H9 (cell line): ENCODE data around the gene CCDC34. TPM values are rescaled to one million over a fixed set of nuclear protein-coding genes. Genes with fewer than 3 reads are reported as not detected.

Experiments used
- DNase-seq: peaks from one replicate; pipeline ENCODE4 v3.0.0-alpha.2; 2017
- H2AFZ ChIP-seq: one replicate; pipeline ENCODE4 v1.6.1; 2013; ENCODE audit warnings: mild to moderate bottlenecking, low read length, control low read depth, moderate library complexity
- H2AK5ac ChIP-seq: 2 replicates; pipeline ENCODE4 v1.6.1; 2013; ENCODE audit warnings: low read length, control low read depth, mixed read lengths; ENCODE audit not compliant: insufficient read length
- H2BK120ac ChIP-seq: one replicate; pipeline ENCODE4 v1.6.1; 2013; ENCODE audit warnings: low read depth, mild to moderate bottlenecking, low read length, control low read depth, inconsistent platforms; ENCODE audit not compliant: poor library complexity, severe bottlenecking
- H2BK12ac ChIP-seq: 2 replicates; pipeline ENCODE4 v1.6.1; 2013; ENCODE audit warnings: low read length, control low read depth, mixed read lengths, low read depth; ENCODE audit not compliant: insufficient read length
- H2BK15ac ChIP-seq: 2 replicates; pipeline ENCODE4 v1.6.1; 2013; ENCODE audit warnings: low read depth, low read length, control low read depth
- H2BK20ac ChIP-seq: one replicate; pipeline ENCODE4 v1.6.1; 2013; ENCODE audit warnings: low read depth, mild to moderate bottlenecking, low read length, control low read depth, inconsistent platforms; ENCODE audit not compliant: poor library complexity, severe bottlenecking
- H2BK5ac ChIP-seq: 2 replicates; pipeline ENCODE4 v1.6.1; 2013; ENCODE audit warnings: low read length, control low read depth, mixed read lengths; ENCODE audit not compliant: insufficient read length
- H3K14ac ChIP-seq: 2 replicates; pipeline ENCODE4 v1.6.1; 2013; ENCODE audit warnings: low read length, control low read depth; ENCODE audit not compliant: insufficient read depth
- H3K18ac ChIP-seq: 2 replicates; pipeline ENCODE4 v1.6.1; 2013; ENCODE audit warnings: low read depth, mild to moderate bottlenecking, mixed read lengths, low read length, control low read depth; ENCODE audit not compliant: insufficient read length
- H3K23ac ChIP-seq: 2 replicates; pipeline ENCODE4 v1.6.1; 2013; ENCODE audit warnings: low read length, control low read depth, mixed read lengths, low read depth; ENCODE audit not compliant: insufficient read length
- H3K23me2 ChIP-seq: 2 replicates; pipeline ENCODE4 v1.6.1; 2013; ENCODE audit warnings: low read depth, mild to moderate bottlenecking, mixed read lengths, low read length, control low read depth; ENCODE audit not compliant: insufficient read length, poor library complexity, severe bottlenecking
- H3K27ac ChIP-seq: 2 replicates; pipeline ENCODE4 v1.5.1; 2013; ENCODE audit warnings: low read length, control low read depth, mixed read lengths, low read depth; ENCODE audit not compliant: insufficient read length
- H3K27me3 ChIP-seq: 2 replicates; pipeline ENCODE4 v1.6.1; 2013; ENCODE audit warnings: low read length, control low read depth, inconsistent platforms; ENCODE audit not compliant: insufficient read depth
- H3K4ac ChIP-seq: 2 replicates; pipeline ENCODE4 v1.6.1; 2013; ENCODE audit warnings: low read depth, mild to moderate bottlenecking, control low read depth, inconsistent platforms, low read length, moderate library complexity
- H3K4me1 ChIP-seq: 2 replicates; pipeline ENCODE4 v1.6.1; 2013; ENCODE audit warnings: low read length, control low read depth, inconsistent platforms; ENCODE audit not compliant: insufficient read depth
- H3K4me2 ChIP-seq: 2 replicates; pipeline ENCODE4 v1.6.1; 2013; ENCODE audit warnings: low read length, control low read depth, mixed read lengths; ENCODE audit not compliant: insufficient read length, insufficient read depth
- H3K56ac ChIP-seq: 2 replicates; pipeline ENCODE4 v1.6.1; 2013; ENCODE audit warnings: low read depth, mild to moderate bottlenecking, mixed read lengths, low read length, control low read depth; ENCODE audit not compliant: insufficient read length
- H3K79me1 ChIP-seq: 2 replicates; pipeline ENCODE4 v1.6.1; 2013; ENCODE audit warnings: low read depth, mild to moderate bottlenecking, moderate library complexity, low read length, control low read depth, inconsistent platforms; ENCODE audit not compliant: insufficient read depth, poor library complexity, severe bottlenecking
- H3K79me2 ChIP-seq: 2 replicates; pipeline ENCODE4 v1.6.1; 2013; ENCODE audit warnings: low read length, control low read depth, inconsistent platforms; ENCODE audit not compliant: insufficient read depth
- H3K9ac ChIP-seq: 2 replicates; pipeline ENCODE4 v1.6.1; 2013; ENCODE audit warnings: low read length, control low read depth, mixed read lengths; ENCODE audit not compliant: insufficient read length; ENCODE audit errors: extremely low read depth
- H3K9me3 ChIP-seq: one replicate; pipeline ENCODE4 v1.6.1; 2013; ENCODE audit warnings: low read depth, low read length, inconsistent platforms; ENCODE audit not compliant: control insufficient read depth
- H3T11ph ChIP-seq: one replicate; pipeline ENCODE4 v1.6.1; 2013; ENCODE audit warnings: mild to moderate bottlenecking, low read length, control low read depth, inconsistent platforms
- H4K20me1 ChIP-seq: one replicate; pipeline ENCODE4 v1.6.1; 2013; ENCODE audit not compliant: control insufficient read depth, insufficient read length, insufficient read depth
- H4K5ac ChIP-seq: 2 replicates; pipeline ENCODE4 v1.6.1; 2013; ENCODE audit warnings: low read depth, mild to moderate bottlenecking, mixed read lengths, low read length, control low read depth; ENCODE audit not compliant: insufficient read length
- H4K8ac ChIP-seq: replicated peaks from 2 replicates; pipeline ENCODE4 v1.6.1; 2013; ENCODE audit warnings: low read length, control low read depth, mixed read lengths, low read depth; ENCODE audit not compliant: insufficient read length
- H4K91ac ChIP-seq: 2 replicates; pipeline ENCODE4 v1.6.1; 2013; ENCODE audit warnings: low read depth, mild to moderate bottlenecking, moderate library complexity, mixed read lengths, low read length, control low read depth; ENCODE audit not compliant: insufficient read length
- H3K27ac Mint-ChIP-seq, 3 experiments: 2 replicates in 2 of 3; 3 replicates in 1 of 3; pipeline ENCODE4 v1.8.0; 2020 to 2021; ENCODE audit warnings: mixed read lengths in 3 of 3, mild to moderate bottlenecking in 1 of 3, moderate library complexity in 1 of 3
- H3K27me3 Mint-ChIP-seq: 2 replicates; pipeline ENCODE4 v1.8.0; 2021; ENCODE audit warnings: low read depth, mild to moderate bottlenecking, moderate library complexity, mixed read lengths
- H3K36me3 Mint-ChIP-seq, 3 experiments: 2 replicates in 2 of 3; 3 replicates in 1 of 3; pipeline ENCODE4 v1.8.0; 2020 to 2021; ENCODE audit warnings: low read depth in 3 of 3, mixed read lengths in 3 of 3; ENCODE audit not compliant: insufficient read depth in 1 of 3
- H3K4me1 Mint-ChIP-seq, 2 experiments: 2 replicates each; pipeline ENCODE4 v1.8.0; 2020; ENCODE audit warnings: mixed read lengths in 2 of 2
- H3K4me3 Mint-ChIP-seq, 2 experiments: 2 replicates in 1 of 2; 3 replicates in 1 of 2; pipeline ENCODE4 v1.8.0; 2020 to 2021; ENCODE audit warnings: mild to moderate bottlenecking in 2 of 2, mixed read lengths in 2 of 2, moderate library complexity in 1 of 2
- H3K9me3 Mint-ChIP-seq, 2 experiments: 2 replicates in 1 of 2; 3 replicates in 1 of 2; pipeline ENCODE4 v1.8.0; 2020; ENCODE audit warnings: mild to moderate bottlenecking in 2 of 2, mixed read lengths in 2 of 2, moderate library complexity in 1 of 2
- CTCF ChIP-seq: fragments of 200-600 bp; sonication (generic); conservative IDR thresholded peaks from 3 replicates; pipeline ENCODE4 v1.8.0; 2021; ENCODE audit warnings: antibody characterized with exemption, mild to moderate bottlenecking
- WGBS: extraction: QIAGEN DNeasy Blood & Tissue Kit; methylation state at CpG from one replicate; pipeline ENCODE4 v1.1.7; 2013; ENCODE audit warnings: missing lambda C conversion rate, low lambda C conversion rate, mixed read lengths; ENCODE audit not compliant: insufficient read length; ENCODE audit errors: extremely low coverage; 5-methylcytosine and 5-hydroxymethylcytosine counted together
- total RNA-seq: library from RNA; stranded (reverse); gene quantifications from 2 replicates; pipeline ENCODE4 v1.2.1, GENCODE V29; 2021

The CCDC34 gene
- total RNA-seq, 1 experiment from 2014 or later, result 25.2 TPM

GRCh38 chr11:27315836-27316235, 47.2 kb downstream of the CCDC34 start:
- H3T11ph ChIP-seq, result no peak overlapping the region
- Mint-ChIP-seq H3K4me1 (peaks cover 12 to 16% of the 10 kb centered on the region in 2 experiments), H3K36me3 (peaks cover 2 to 6% (median 3%) of the 10 kb centered on the region in 3 experiments; a peak in 6 of 7 replicates), H3K27ac (no peak overlapping the region), H3K9me3 (peaks cover 1 to 4% of the 10 kb centered on the region in 2 experiments; a peak in 3 of 5 replicates), H3K27me3 (no peaks in the 10 kb centered on the region), H3K4me3 (no peak overlapping the region)
- no CpG with 5 or more reads among the region's 1 CpG for WGBS
- H3K79me2 ChIP-seq, result no peaks in the 10 kb centered on the region
- no peak overlapping the region for H3K18ac ChIP-seq
- no peak for DNase-seq
- peaks cover 4% of the 10 kb centered on the region for H3K9me3 ChIP-seq
- no peak overlapping the region for H3K23ac ChIP-seq
- no peaks in the 10 kb centered on the region for H3K4me1 ChIP-seq
- H3K56ac ChIP-seq, result no peak overlapping the region
- H4K5ac ChIP-seq, result no peak overlapping the region
- H3K79me1 ChIP-seq, result no peaks in the 10 kb centered on the region
- H3K23me2 ChIP-seq, result no peaks in the 10 kb centered on the region
- no peak overlapping the region for H2BK12ac ChIP-seq
- H4K20me1 ChIP-seq, result no peaks in the 10 kb centered on the region
- H4K91ac ChIP-seq, result no peak overlapping the region
- no peak overlapping the region for H3K9ac ChIP-seq
- no peak overlapping the region for H4K8ac ChIP-seq
- H3K27ac ChIP-seq, result no peak overlapping the region
- no peak overlapping the region for H2BK120ac ChIP-seq
- no peak overlapping the region for H2AK5ac ChIP-seq
- H3K14ac ChIP-seq, result no peak overlapping the region
- TF ChIP-seq CTCF, result no peak
- H2BK15ac ChIP-seq, result no peak overlapping the region
- no peak overlapping the region for H2BK20ac ChIP-seq
- H2AFZ ChIP-seq, result no peak overlapping the region
- no peak overlapping the region for H3K4me2 ChIP-seq
- no peak overlapping the region for H2BK5ac ChIP-seq
- no peak overlapping the region for H3K4ac ChIP-seq
- no peaks in the 10 kb centered on the region for H3K27me3 ChIP-seq
